KBM-7 (cell line): Measurements from ENCODE around the gene IL26.

Experiments
- DNase-seq: peaks from one replicate; pipeline ENCODE4 v3.0.0-alpha.2; 2015
- in situ Hi-C: fragments of 300-500 bp; cut with MboI; formaldehyde crosslinking; loops from 2 replicates; pipeline ENCODE4 v1.14.3; 2020; ENCODE audit warnings: low sequenced_read_pairs, low pct_unique_long_range_greater_than_20kb, mixed read lengths

The IL26 gene

DNA sequence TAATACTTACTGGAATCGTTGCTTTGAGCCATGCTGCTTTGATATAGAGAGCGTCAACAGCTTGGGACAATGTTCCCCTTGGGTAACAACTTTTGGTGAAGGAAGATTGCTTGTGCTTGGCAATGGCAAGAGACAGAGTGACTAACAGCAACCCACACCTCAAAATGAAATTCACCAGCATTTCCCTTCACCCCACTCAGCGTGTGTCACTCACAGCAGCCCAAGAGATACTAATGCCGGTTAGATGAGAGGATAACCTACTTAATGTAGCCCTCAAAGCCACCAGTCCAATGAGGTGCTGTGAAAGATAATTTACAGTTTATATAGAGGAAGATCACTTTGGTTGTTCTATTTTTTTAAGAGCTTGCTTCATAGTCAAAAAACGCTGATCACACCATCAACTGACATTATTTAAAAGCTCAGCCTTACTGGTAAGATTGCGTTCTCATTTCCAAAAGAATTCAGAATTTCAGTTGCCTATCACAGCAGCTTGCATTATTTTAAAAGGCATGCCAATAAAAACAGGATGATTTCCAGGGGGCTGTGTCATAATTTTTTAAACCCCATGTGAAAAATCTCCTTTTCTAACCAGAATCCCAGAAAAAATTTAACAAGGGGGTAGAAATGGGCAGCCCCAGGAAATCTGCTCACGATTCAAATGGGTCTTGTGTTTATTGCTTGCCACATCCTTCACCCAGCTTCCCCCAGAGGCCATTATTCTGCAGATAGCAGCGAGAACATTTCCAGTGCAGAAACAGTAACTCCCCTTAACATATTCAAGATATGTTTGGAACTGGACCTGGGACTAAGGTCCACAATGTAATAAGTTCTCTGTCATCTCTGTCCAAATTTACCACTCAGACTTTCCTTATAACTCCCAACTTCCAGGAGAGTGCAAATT lies at the start of gene IL26:
Gene IL26 (minus strand): TSS at position 235 of the 901 bp plus-strand sequence. CDS start 54 bp downstream, at position 181.
- DNase-seq: no peak
- in situ Hi-C loops: no loop called here

DNA sequence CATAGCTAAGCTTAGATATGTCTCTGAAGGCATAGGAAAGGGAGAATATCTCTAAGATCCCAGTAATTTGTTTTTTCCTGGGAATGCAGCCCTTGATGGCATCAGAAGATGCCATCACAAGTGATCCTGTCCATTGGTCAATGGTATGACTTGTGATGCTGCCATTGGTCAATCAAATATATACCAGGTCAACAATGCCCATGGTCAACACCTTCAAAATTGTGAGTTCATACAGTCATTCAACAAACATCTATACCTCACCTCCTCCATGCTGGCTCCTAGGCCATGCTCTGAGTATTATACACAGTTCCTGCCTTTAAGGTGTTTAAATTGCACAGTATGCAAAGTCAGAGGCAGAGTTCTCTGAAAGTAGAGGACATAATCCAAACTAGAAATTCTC lies 47.1 kb upstream of the IL26 start:
- no peak for DNase-seq
- in situ Hi-C loops: no loop called here

DNA sequence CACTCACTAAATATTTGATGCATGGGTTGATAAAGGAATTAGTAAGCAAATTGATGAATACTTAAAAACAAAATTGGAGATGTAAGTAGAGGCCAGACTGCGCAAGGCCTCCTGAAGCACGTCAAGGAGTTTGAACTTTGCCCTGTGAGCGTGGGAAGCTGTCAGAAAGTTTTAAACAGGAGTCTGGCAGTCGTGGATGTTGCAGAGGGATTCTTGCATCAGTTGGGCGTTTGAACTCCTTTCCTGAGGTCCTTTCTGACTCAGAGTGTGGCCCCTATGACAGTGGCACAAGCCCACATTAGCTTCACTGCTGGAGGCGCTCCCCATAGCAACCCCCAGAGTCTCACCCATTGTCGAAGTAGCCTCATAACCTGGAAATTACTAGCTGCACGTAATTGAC lies 45.7 kb upstream of the IL26 start:
- in situ Hi-C loops: no loop called here
- no peak for DNase-seq

- DNase-seq: no peak
- in situ Hi-C loops: no loop called here
These were observed 44.7 kb upstream of the IL26 start for GRCh38 chr12:68270358-68270757.

GRCh38 chr12:68269779-68270178 lies 44.2 kb upstream of the IL26 start:
- no peak for DNase-seq
- in situ Hi-C loops: no loop called here

- in situ Hi-C loops: no loop called here
- DNase-seq: no peak
These were observed 43.4 kb upstream of the IL26 start for GRCh38 chr12:68268967-68269366.

DNA sequence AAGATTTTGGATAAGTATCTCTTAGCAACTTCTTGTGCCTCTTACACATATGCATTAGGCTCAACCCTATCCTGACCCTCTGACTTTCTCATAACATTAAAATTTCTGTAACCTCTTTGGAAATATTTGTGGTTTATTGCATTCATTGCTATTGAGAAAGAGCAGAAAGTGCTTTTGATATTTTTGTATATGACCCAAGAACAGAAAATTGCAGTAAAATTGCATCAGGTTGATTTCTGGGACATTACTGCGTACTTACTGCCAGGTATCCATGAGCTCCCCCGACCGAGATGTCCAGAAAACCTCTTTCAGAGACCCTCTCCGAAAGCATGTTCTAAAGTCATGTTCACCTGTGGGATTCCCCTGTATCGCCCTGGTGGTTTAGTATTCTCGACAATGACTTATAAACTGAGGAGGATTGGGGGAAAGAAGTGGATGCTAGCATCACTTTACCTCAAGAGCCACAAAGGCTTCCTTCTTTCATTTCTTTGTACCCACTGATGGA lies 42.3 kb upstream of the IL26 start:
- DNase-seq: no peak

DNA sequence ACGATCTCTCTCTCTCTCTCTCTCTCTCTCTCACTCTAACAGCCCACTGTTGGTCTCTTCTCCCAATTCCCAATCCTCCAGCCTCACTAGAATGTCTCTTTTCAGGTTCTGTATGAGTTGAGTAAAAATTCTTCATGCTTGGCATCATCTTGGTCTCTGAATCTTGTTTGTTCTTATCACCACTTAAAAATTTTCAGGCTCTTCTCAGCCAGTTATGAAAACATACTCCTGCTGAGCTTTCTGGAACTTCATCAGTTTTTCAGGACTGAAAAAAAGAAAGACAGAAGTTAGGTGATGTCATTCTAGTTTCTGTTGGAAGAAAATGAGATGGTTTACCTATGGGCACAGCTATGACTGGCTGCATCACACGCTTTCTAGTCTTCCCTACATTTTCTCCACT lies 39.2 kb upstream of the IL26 start:
- in situ Hi-C loops: no loop called here
- no peak for DNase-seq

More for the DNA sequence above, 42.3 kb upstream of the IL26 start:
- in situ Hi-C loops: no loop called here

DNA sequence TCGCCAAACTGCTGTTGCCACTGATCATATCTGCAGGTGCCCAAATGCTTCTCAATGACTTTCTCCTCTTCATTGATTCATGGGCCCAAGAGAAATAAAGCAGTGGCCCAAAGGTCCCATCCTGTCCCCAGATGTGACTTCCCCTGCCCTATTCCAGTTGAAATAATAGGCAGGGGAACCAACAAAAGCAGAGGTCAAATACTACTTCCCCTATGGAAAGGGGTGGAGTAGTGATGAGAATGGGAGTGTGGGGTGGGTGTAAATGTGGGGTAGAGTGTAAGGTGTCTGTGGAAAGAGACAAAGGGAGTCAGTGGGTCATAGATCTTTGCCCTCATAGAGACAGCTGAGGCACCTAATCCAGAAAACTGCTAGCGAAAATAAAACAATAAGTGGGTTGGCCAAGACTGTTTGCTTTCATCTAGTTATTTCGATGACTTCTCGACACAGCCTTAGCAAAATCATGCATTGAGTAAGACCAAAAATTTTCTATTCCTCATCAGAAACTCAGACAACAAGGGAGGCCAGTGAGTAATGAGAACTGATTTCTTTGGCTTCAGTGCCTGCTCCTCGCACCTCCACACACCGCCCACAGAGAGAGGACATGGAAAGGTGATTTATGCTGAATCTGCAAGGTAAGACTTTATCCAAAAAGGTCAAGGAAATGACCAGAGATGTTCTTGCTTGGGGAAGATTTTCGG lies 38.7 kb upstream of the IL26 start:
- no peak for DNase-seq

GRCh38 chr12:68263366-68263765 lies 37.8 kb upstream of the IL26 start:
- no peak for DNase-seq
- in situ Hi-C loops: no loop called here

More for the DNA sequence above, 38.7 kb upstream of the IL26 start:
- in situ Hi-C loops: no loop called here

- no peak for DNase-seq
These were observed 36.3 kb upstream of the IL26 start for GRCh38 chr12:68261896-68262295.

DNA sequence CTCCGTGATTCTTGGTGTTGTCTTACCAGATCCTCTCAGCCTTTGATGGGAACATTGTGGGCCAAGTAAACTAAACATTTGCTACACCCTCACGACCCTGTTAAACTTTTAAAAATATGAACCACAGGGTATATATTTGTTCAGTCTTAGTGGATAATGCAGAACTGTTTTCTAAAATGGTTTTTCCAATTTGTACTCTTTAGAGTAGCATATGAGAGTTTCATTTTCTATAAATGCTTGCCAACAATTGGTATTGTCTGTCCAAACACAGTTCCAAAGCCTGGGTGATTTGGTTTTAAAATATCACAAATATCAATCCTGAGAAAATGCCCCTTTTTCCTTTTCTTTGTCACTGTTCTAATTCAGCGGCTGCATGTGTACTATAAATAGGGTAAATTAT lies 34.5 kb upstream of the IL26 start:
- in situ Hi-C loops: no loop called here

More at GRCh38 chr12:68261896-68262295, 36.3 kb upstream of the IL26 start:
- in situ Hi-C loops: no loop called here

GRCh38 chr12:68259318-68259940 lies 33.8 kb upstream of the IL26 start:
- no peak for DNase-seq
- in situ Hi-C loops: no loop called here

More for the DNA sequence above, 34.5 kb upstream of the IL26 start:
- DNase-seq: no peak

DNA sequence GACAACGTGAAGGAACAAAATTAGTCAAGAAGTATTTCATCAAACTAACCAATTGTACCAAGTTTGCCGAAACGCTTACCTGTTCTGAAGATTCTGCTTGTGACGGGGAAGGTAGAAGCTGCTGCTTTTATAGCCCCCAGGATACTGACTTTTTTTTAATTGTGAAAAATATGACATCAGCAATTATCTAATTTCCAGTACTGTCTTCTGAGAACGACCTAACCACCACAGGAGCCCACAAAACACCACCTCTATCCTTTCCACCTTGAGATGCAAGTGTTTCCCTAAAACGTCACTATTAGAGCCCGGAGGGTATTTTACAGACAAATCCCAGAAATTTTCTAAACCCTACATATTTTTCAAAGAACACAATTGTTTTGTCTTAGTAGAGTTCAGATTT lies 27.9 kb upstream of the IL26 start, which contains the start of gene IL22:
Gene IL22 (minus strand): TSS at position 101 of the 400 bp plus-strand sequence. CDS start 156 bp downstream, outside the sequence.
- in situ Hi-C loops: no loop called here

DNA sequence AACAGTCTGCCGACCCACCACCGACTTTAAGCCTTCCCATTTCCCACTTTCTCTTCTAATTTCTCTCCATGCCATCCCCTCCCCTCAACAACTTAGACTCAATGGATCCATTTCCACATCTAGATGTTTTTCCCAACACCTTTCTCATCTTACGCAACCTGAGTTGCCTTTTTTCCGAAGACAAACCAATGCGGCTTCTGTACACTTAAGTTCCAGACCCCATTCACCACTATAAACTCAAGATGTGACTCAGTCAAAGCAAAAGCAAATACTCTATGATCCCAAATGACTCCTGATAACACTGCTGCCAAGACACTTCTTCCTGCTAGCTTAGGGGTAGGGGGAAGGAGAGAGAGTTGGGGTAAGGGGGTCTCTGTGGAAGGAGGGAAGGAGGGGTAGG lies 26.5 kb upstream of the IL26 start:
- in situ Hi-C loops: no loop called here
- DNase-seq: no peak

More for the DNA sequence above, 27.9 kb upstream of the IL26 start, which contains the start of gene IL22:
- DNase-seq: no peak

GRCh38 chr12:68250454-68250853 lies 24.8 kb upstream of the IL26 start:
- in situ Hi-C loops: no loop called here

GRCh38 chr12:68247785-68248184 lies 22.2 kb upstream of the IL26 start:
- DNase-seq: no peak
- in situ Hi-C loops: no loop called here

More at GRCh38 chr12:68250454-68250853, 24.8 kb upstream of the IL26 start:
- DNase-seq: no peak

DNA sequence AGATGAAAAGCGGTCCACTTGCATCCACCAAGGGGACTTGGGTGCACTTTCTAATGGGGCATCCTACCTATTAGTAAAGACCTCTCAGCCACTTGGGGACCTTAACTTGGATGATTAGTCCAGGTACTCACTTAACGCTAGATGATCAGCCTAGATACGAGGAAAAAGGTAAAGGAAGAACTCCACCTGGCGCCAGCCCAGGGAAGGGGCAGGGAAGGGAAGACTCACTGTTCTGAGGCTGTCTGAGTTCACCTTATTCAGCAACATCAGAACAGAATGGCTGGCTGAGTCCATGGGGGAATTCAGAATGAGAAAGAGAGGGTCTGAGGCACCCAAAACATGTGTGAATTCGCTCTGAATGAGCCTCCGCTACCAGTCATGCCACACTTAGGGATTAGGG lies 20.7 kb upstream of the IL26 start:
- DNase-seq: no peak
- in situ Hi-C loops: no loop called here

- DNase-seq: no peak
- in situ Hi-C loops: no loop called here
These were observed 19.8 kb upstream of the IL26 start for GRCh38 chr12:68245180-68246021.
